GM12878 (cell line): Measurements from ENCODE around the gene KAZN. TPM values are rescaled to one million over a fixed set of nuclear protein-coding genes. Genes with fewer than 3 reads are reported as not detected.
A peak's percentile ranks its signal among the peaks of the same experiment; 100 is the strongest.

Experiments
- ATAC-seq: fragments of 200-7000 bp; cut with Tn5 transposase; 3 replicates; pipeline ENCODE4 v1.9.1; 2020; ENCODE audit warnings: mild to moderate bottlenecking, moderate library complexity
- BruUV-seq: library from RNA; stranded (reverse); fragments of 400-500 nt; replicated peaks from 2 replicates; lab custom pipeline; 2021; lab: Mats Ljungman, UMichigan
- CTCF ChIA-PET: fragments of 300-600 bp; sonication (Branson Sonifier 250); formaldehyde crosslinking; extraction: SDS; loops from one replicate; lab custom pipeline; 2021; ENCODE audit warnings: inconsistent platforms; lab: Yijun Ruan, JAX
- POLR2A ChIA-PET: fragments of 350-600 bp; formaldehyde crosslinking; extraction: SDS; loops from one replicate; lab custom pipeline; 2021; ENCODE audit warnings: inconsistent platforms; lab: Charles Lee
- RAD21 ChIA-PET: fragments of 300-600 bp; sonication (Branson Sonifier 250); formaldehyde crosslinking; loops from one replicate; lab custom pipeline; 2023; ENCODE audit warnings: antibody characterized with exemption; ENCODE audit not compliant: unreplicated experiment; lab: Charles Lee
- SMC1A ChIA-PET: fragments of 300-600 bp; sonication (Branson Sonifier 250); formaldehyde crosslinking; loops from one replicate; lab custom pipeline; 2023; ENCODE audit not compliant: unreplicated experiment, uncharacterized antibody; lab: Charles Lee
- DNase-seq: peaks from one replicate; pipeline ENCODE4 v3.0.0-alpha.2; 2011; ENCODE audit warnings: low read depth, low spot score
- FAIRE-seq: peaks from 3 replicates; lab custom pipeline; 2011; peaks lifted over from hg19 to GRCh38; lab: Jason Lieb, UNC
- H2AFZ ChIP-seq: 2 replicates; pipeline ENCODE4 v1.6.0; 2011; ENCODE audit warnings: low read depth, low read length, control low read depth; ENCODE audit not compliant: control insufficient read depth
- H3K27ac ChIP-seq: 2 replicates; pipeline ENCODE4 v1.5.1; 2011; ENCODE audit warnings: control low read depth; ENCODE audit not compliant: control insufficient read depth, insufficient read depth
- H3K27me3 ChIP-seq, 2 experiments: replicated peaks in 1 of 2; 2 replicates each; pipeline versions ENCODE4 v1.6.0 to v1.6.1; 2011; ENCODE audit warnings: low read length in 1 of 2; ENCODE audit not compliant: control insufficient read depth in 2 of 2, insufficient read depth in 2 of 2
- H3K36me3 ChIP-seq, 2 experiments: 2 replicates each; pipeline ENCODE4 v1.5.1; 2011; ENCODE audit warnings: low read length in 1 of 2; ENCODE audit not compliant: control insufficient read depth in 2 of 2, insufficient read depth in 2 of 2
- H3K4me1 ChIP-seq: 2 replicates; pipeline ENCODE4 v1.6.1; 2011; ENCODE audit warnings: mild to moderate bottlenecking, low read length, moderate library complexity, mixed read lengths; ENCODE audit not compliant: control insufficient read depth, insufficient read depth
- H3K4me2 ChIP-seq: 2 replicates; pipeline ENCODE4 v1.6.0; 2011; ENCODE audit warnings: control low read depth; ENCODE audit not compliant: control insufficient read depth, insufficient read depth
- H3K4me3 ChIP-seq: fragments of 200-600 bp; sonication (generic); 2 replicates; pipeline ENCODE4 v1.5.1; 2016
- H3K79me2 ChIP-seq: 2 replicates; pipeline ENCODE4 v1.6.0; 2011; ENCODE audit warnings: low read length; ENCODE audit not compliant: control insufficient read depth, insufficient read depth
- H3K9ac ChIP-seq: 2 replicates; pipeline ENCODE4 v1.8.0; 2011; ENCODE audit warnings: low read length, control low read depth, mixed read lengths; ENCODE audit not compliant: control insufficient read depth, insufficient read depth
- H3K9me3 ChIP-seq: replicated peaks from 3 replicates; pipeline ENCODE4 v1.5.1; 2011; ENCODE audit warnings: mild to moderate bottlenecking, low read length; ENCODE audit not compliant: control insufficient read depth, insufficient read depth
- H4K20me1 ChIP-seq: 2 replicates; pipeline ENCODE4 v1.6.0; 2011; ENCODE audit not compliant: control insufficient read depth, insufficient read depth
- DPF2 ChIP-seq: fragments of 450-650 bp; IDR thresholded peaks from 2 replicates; pipeline ENCODE4 v1.6.1; 2017; ENCODE audit warnings: mild to moderate bottlenecking
- EP300 ChIP-seq, 2 experiments: fragments of 150-350 bp in 1 of 2; IDR thresholded peaks; 2 replicates each; pipeline ENCODE4 v1.6.1; 2011 to 2012; ENCODE audit warnings: low read depth in 2 of 2, low read length in 2 of 2, borderline replicate concordance in 1 of 2, improper control_type of control experiment in 1 of 2, inconsistent platforms in 1 of 2; ENCODE audit not compliant: control insufficient read depth in 1 of 2
- IRF4 ChIP-seq: IDR thresholded peaks from 2 replicates; pipeline ENCODE4 v1.6.1; 2011; ENCODE audit warnings: low read depth, low read length
- JUNB ChIP-seq: IDR thresholded peaks from 2 replicates; pipeline ENCODE4 v1.6.1; 2016; ENCODE audit warnings: antibody characterized with exemption, mild to moderate bottlenecking
- NFIC ChIP-seq: IDR thresholded peaks from 2 replicates; pipeline ENCODE4 v1.6.1; 2012; ENCODE audit warnings: low read depth, mild to moderate bottlenecking, inconsistent platforms, low read length, moderate library complexity
- NRF1 ChIP-seq: conservative IDR thresholded peaks from 2 replicates; pipeline ENCODE4 v1.6.1; 2011; ENCODE audit warnings: mild to moderate bottlenecking, low read depth, low read length, improper control_type of control experiment
- POLR2AphosphoS5 ChIP-seq: IDR thresholded peaks from 2 replicates; pipeline ENCODE4 v1.6.1; 2011; ENCODE audit warnings: mild to moderate bottlenecking, low read length, inconsistent platforms
- RBBP5 ChIP-seq: fragments of 200-600 bp; sonication (generic); conservative IDR thresholded peaks from 2 replicates; pipeline ENCODE4 v1.6.1; 2016
- TARDBP ChIP-seq: IDR thresholded peaks from 2 replicates; pipeline ENCODE4 v1.6.1; 2016; ENCODE audit warnings: borderline replicate concordance
- ZNF274 ChIP-seq: IDR thresholded peaks from one replicate; pipeline ENCODE4 v1.8.0; 2011; ENCODE audit not compliant: insufficient read length, insufficient read depth
- ZNF384 ChIP-seq: IDR thresholded peaks from 2 replicates; pipeline ENCODE4 v1.6.1; 2012; ENCODE audit warnings: low read depth, mild to moderate bottlenecking, low read length, improper control_type of control experiment, borderline replicate concordance
- ZNF687 ChIP-seq: fragments of 450-650 bp; IDR thresholded peaks from 2 replicates; pipeline ENCODE4 v1.6.1; 2017; ENCODE audit warnings: mild to moderate bottlenecking, moderate library complexity
- WGBS: methylation state at CpG from one replicate; pipeline ENCODE4 v1.1.6; 2016; ENCODE audit warnings: low lambda C conversion rate; ENCODE audit not compliant: insufficient replicate concordance, insufficient coverage; ENCODE audit errors: missing lambda C conversion rate; 5-methylcytosine and 5-hydroxymethylcytosine counted together
- in situ Hi-C: fragments of 300-500 bp; cut with MboI; formaldehyde crosslinking; loops from 9 replicates; pipeline ENCODE4 v1.14.3; 2018; ENCODE audit warnings: mixed read lengths
- intact Hi-C: fragments of 100-400 bp; cut with micrococcal nuclease; formaldehyde crosslinking; loops from one replicate; pipeline ENCODE4 v1.14.2; 2022; ENCODE audit not compliant: unreplicated experiment
- polyA plus RNA-seq, 11 experiments: library from polyadenylated mRNA; depleted of rRNA in 4 of 11; unstranded in 6 of 11; stranded (reverse) in 5 of 11; fragments of >200 nt; fragmentation: Nextera tagmentation in 4 of 11; fragmentation: Illumina TruSeq in 1 of 11; extraction: Ambion mirVana in 4 of 11; extraction: Trizol in 1 of 11; gene quantifications; 1 replicate in 1 of 11; 2 replicates in 10 of 11; pipeline versions ENCODE4 v1.2.1 to v1.2.3, GENCODE V29; 2011 to 2016; ENCODE audit warnings: inconsistent platforms in 2 of 11, missing spikeins in 2 of 11, low read depth in 1 of 11
- total RNA-seq, 4 experiments: library from RNA; depleted of rRNA in 3 of 4; stranded (reverse); fragments of >200 nt in 3 of 4; fragmentation: Illumina TruSeq in 1 of 4; extraction: Trizol in 1 of 4; gene quantifications; 2 replicates each; pipeline versions ENCODE4 v1.2.1 to v1.2.3, GENCODE V29; 2013 to 2021

KAZN gene
- total and polyA plus RNA-seq, 10 of the 15 experiments (the other 5 are each of a cell fraction or from before 2014, with no cell fraction given), result 0.72 to 4.0 (median 1.2) TPM

GRCh38 chr1:14973773-14974172 is 375.3 kb downstream of the KAZN start:
- Histone ChIP-seq H3K27me3 (no peaks in the 10 kb centered on the region), H3K36me3 (no peaks in the 10 kb centered on the region), H2AFZ (no peak overlapping the region), H3K79me2 (no peaks in the 10 kb centered on the region), H3K4me2 (no peak overlapping the region), H4K20me1 (no peaks in the 10 kb centered on the region), H3K9me3 (no peaks in the 10 kb centered on the region; the same call in 2 of the 3 replicates), H3K9ac (no peak overlapping the region), H3K4me3 (no peak overlapping the region)
- in situ Hi-C loops (no loop called here), intact Hi-C loops (no loop called here)
- FAIRE-seq, result no peak
- ChIA-PET POLR2A (no interaction called here), SMC1A (no interaction called here), RAD21 (no interaction called here)
- no peak for TF ChIP-seq ZNF687
- TF ChIP-seq, all 136 proteins: peak for 0
- CTCF ChIA-PET, result no interaction called here
- Histone ChIP-seq H3K4me1 (no peaks in the 10 kb centered on the region), H3K27ac (no peak overlapping the region)
- BruUV-seq, result no TSS peak
- no peak for DNase-seq
- WGBS, result 30% methylated on average over 5 of the region's 5 CpGs
- no peak for ATAC-seq

DNA sequence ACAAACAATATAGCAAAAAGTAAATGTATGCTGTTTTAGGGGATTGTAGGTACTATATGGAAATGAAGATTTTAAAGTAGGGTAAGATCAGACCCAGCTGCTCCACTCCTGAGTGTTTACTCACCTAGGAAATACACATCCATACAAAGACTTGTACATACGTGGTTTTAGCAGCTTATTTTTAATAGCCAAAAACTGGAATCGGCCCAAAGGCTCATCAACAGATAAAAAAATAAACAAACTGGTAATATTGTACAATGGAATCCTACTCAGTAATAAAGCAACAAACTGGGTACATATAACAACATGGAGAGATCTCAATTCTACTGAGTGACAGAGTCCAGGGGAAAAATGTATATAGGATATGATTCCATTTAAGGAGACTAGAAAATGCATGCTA is 375.9 kb downstream of the KAZN start:
- Histone ChIP-seq H3K4me3 (no peak overlapping the region), H3K36me3 (no peaks in the 10 kb centered on the region), H3K27ac (no peak overlapping the region), H3K9ac (no peak overlapping the region), H4K20me1 (no peaks in the 10 kb centered on the region)
- TF ChIP-seq ZNF274 (no peak), DPF2 (no peak), JUNB (no peak), RBBP5 (no peak), NRF1 (no peak), POLR2AphosphoS5 (no peak), TARDBP (no peak), ZNF384 (no peak), NFIC (no peak), IRF4 (no peak), EP300 (IDR thresholded peaks at IDR 0.05; ENCODE audit: borderline replicate concordance in 1 of 2, control insufficient read depth in 1 of 2, low read depth in 2 of 2, low read length in 2 of 2) (no peak)
- TF ChIP-seq, all 136 proteins: peak for 0
- no peaks in the 10 kb centered on the region for H3K4me1 ChIP-seq
- ATAC-seq (no peak), DNase-seq (no peak), FAIRE-seq (no peak)
- 3% methylated on average over 2 of the region's 2 CpGs for WGBS
- SMC1A ChIA-PET, result no interaction called here
- CTCF ChIA-PET, result no interaction called here
- intact Hi-C loops (no loop called here), in situ Hi-C loops (no loop called here)
- BruUV-seq, result TSS peak; percentile 35
- H3K9me3 ChIP-seq, result no peaks in the 10 kb centered on the region; the same call in 2 of the 3 replicates
- POLR2A ChIA-PET, result no interaction called here
- H3K4me2 ChIP-seq, result no peak overlapping the region
- RAD21 ChIA-PET, result no interaction called here
- H3K27me3 ChIP-seq, result no peaks in the 10 kb centered on the region
- H3K79me2 ChIP-seq, result no peaks in the 10 kb centered on the region
- H2AFZ ChIP-seq, result no peak overlapping the region
